ENCODE data around the gene FDPS.

- TF ChIP-seq, protein P1, sequence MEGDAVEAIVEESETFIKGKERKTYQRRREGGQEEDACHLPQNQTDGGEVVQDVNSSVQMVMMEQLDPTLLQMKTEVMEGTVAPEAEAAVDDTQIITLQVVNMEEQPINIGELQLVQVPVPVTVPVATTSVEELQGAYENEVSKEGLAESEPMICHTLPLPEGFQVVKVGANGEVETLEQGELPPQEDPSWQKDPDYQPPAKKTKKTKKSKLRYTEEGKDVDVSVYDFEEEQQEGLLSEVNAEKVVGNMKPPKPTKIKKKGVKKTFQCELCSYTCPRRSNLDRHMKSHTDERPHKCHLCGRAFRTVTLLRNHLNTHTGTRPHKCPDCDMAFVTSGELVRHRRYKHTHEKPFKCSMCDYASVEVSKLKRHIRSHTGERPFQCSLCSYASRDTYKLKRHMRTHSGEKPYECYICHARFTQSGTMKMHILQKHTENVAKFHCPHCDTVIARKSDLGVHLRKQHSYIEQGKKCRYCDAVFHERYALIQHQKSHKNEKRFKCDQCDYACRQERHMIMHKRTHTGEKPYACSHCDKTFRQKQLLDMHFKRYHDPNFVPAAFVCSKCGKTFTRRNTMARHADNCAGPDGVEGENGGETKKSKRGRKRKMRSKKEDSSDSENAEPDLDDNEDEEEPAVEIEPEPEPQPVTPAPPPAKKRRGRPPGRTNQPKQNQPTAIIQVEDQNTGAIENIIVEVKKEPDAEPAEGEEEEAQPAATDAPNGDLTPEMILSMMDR (IDR thresholded peaks at IDR 0.05; ENCODE audit: poor library complexity), result no peak
- TF ChIP-seq EZH2 (IDR thresholded peaks at IDR 0.05; ENCODE audit: borderline replicate concordance), result no peak
Measured at GRCh38 chr1:155297384-155297783, 11.3 kb upstream of the FDPS start.
